Endothelial cell of umbilical vein (primary cell): ENCODE results near the gene MYLK. TPM values are rescaled to one million over a fixed set of nuclear protein-coding genes. Genes with fewer than 3 reads are reported as not detected.
A peak's percentile ranks its signal among the peaks of the same experiment; 100 is the strongest.

ENCODE experiments used
- BruUV-seq: library from RNA; stranded (reverse); fragments of 400-500 nt; replicated peaks from 2 replicates; lab custom pipeline; 2021; lab: Mats Ljungman, UMichigan
- CTCF ChIA-PET: fragments of 300-600, 350-600 bp; sonication (Branson Sonifier 250); formaldehyde crosslinking; loops from one replicate; lab custom pipeline; 2021; ENCODE audit warnings: antibody characterized with exemption, inconsistent platforms; lab: Charles Lee
- POLR2A ChIA-PET: fragments of 300-600, 350-600 bp; sonication (Branson Sonifier 250); formaldehyde crosslinking; loops from one replicate; lab custom pipeline; 2021; ENCODE audit warnings: antibody characterized with exemption, inconsistent platforms; lab: Charles Lee
- DNase-seq: peaks from one replicate; pipeline ENCODE4 v3.0.0-alpha.2; 2011; ENCODE audit warnings: low read depth, low spot score
- FAIRE-seq: peaks from 2 replicates; lab custom pipeline; 2011; peaks lifted over from hg19 to GRCh38; lab: Jason Lieb, UNC
- H2AFZ ChIP-seq: 2 replicates; pipeline ENCODE4 v1.6.0; 2012; ENCODE audit warnings: low read depth, low read length, control low read depth, inconsistent platforms
- H3K27ac ChIP-seq: 2 replicates; pipeline ENCODE4 v1.5.1; 2011; ENCODE audit warnings: low read depth, mild to moderate bottlenecking, control low read depth, low read length, moderate library complexity; ENCODE audit not compliant: insufficient read depth
- H3K27me3 ChIP-seq, 2 experiments: 2 replicates each; pipeline versions ENCODE4 v1.6.0 to v1.6.1; 2011; ENCODE audit warnings: low read length in 2 of 2, mixed read lengths in 1 of 2; ENCODE audit not compliant: control insufficient read depth in 2 of 2, insufficient read depth in 2 of 2
- H3K36me3 ChIP-seq, 2 experiments: 2 replicates in 1 of 2; 3 replicates in 1 of 2; pipeline ENCODE4 v1.5.1; 2011; ENCODE audit warnings: low read length in 2 of 2, mild to moderate bottlenecking in 1 of 2, moderate library complexity in 1 of 2; ENCODE audit not compliant: control insufficient read depth in 2 of 2, insufficient read depth in 2 of 2; ENCODE audit errors: extremely low read depth in 1 of 2
- H3K4me1 ChIP-seq: 3 replicates; pipeline ENCODE4 v1.5.1; 2011; ENCODE audit warnings: mild to moderate bottlenecking, low read length; ENCODE audit not compliant: control insufficient read depth, insufficient read depth; ENCODE audit errors: extremely low read depth
- H3K4me2 ChIP-seq: 2 replicates; pipeline ENCODE4 v1.6.1; 2011; ENCODE audit warnings: low read length, control low read depth, mixed read lengths; ENCODE audit not compliant: insufficient read depth
- H3K4me3 ChIP-seq, 3 experiments: fragments of 200-600 bp in 1 of 3; sonication (generic), shearing (Covaris generic) in 1 of 3; replicated peaks in 1 of 3; 2 replicates each; pipeline ENCODE4 v1.5.1; 2011 to 2016; ENCODE audit warnings: control low read depth in 3 of 3, low read length in 3 of 3, mild to moderate bottlenecking in 2 of 3, inconsistent platforms in 1 of 3, low read depth in 1 of 3, moderate library complexity in 1 of 3; ENCODE audit not compliant: insufficient read depth in 1 of 3
- H3K79me2 ChIP-seq: 2 replicates; pipeline ENCODE4 v1.6.0; 2012; ENCODE audit warnings: low read length, inconsistent platforms; ENCODE audit not compliant: control insufficient read depth, insufficient read depth
- H3K9ac ChIP-seq: replicated peaks from 2 replicates; pipeline ENCODE3; 2011; ENCODE audit warnings: low read length, control low read depth; ENCODE audit not compliant: insufficient read depth; ENCODE audit errors: extremely low read depth
- H3K9me1 ChIP-seq: replicated peaks from 3 replicates; pipeline ENCODE4 v1.6.0; 2011; ENCODE audit warnings: mild to moderate bottlenecking, low read length; ENCODE audit not compliant: control insufficient read depth, insufficient read depth; ENCODE audit errors: extremely low read depth
- H3K9me3 ChIP-seq: replicated peaks from 2 replicates; pipeline ENCODE4 v1.5.1; 2012; ENCODE audit warnings: low read length, inconsistent platforms; ENCODE audit not compliant: control insufficient read depth, insufficient read depth
- H4K20me1 ChIP-seq: replicated peaks from 2 replicates; pipeline ENCODE3; 2011; ENCODE audit warnings: mild to moderate bottlenecking, low read length; ENCODE audit not compliant: control insufficient read depth, insufficient read depth; ENCODE audit errors: extremely low read depth
- CTCF ChIP-seq, 2 donors: IDR thresholded peaks; 1 replicate in 1 of 2; 2 replicates in 1 of 2; pipeline ENCODE4 v1.5.1; 2011; ENCODE audit warnings: low read length in 2 of 2, mild to moderate bottlenecking in 2 of 2, moderate library complexity in 2 of 2, control low read depth in 1 of 2, inconsistent platforms in 1 of 2, low read depth in 1 of 2; ENCODE audit not compliant: insufficient read depth in 1 of 2; ENCODE audit errors: extremely low read depth in 1 of 2
- EZH2 ChIP-seq: IDR thresholded peaks from 2 replicates; pipeline ENCODE4 v1.6.1; 2012; ENCODE audit warnings: borderline replicate concordance, low read depth, mild to moderate bottlenecking, moderate library complexity, low read length, inconsistent platforms; ENCODE audit not compliant: severe bottlenecking
- FOS ChIP-seq: IDR thresholded peaks from 2 replicates; pipeline ENCODE4 v1.6.1; 2011; ENCODE audit warnings: mild to moderate bottlenecking, low read length, moderate library complexity, borderline replicate concordance; ENCODE audit not compliant: insufficient read depth
- GATA2 ChIP-seq: IDR thresholded peaks from 2 replicates; pipeline ENCODE4 v1.7.0; 2011; ENCODE audit warnings: low read depth, mild to moderate bottlenecking, moderate library complexity, mixed read lengths, low read length; ENCODE audit not compliant: insufficient read length, insufficient read depth
- JUN ChIP-seq: IDR thresholded peaks from 2 replicates; pipeline ENCODE4 v1.6.1; 2011; ENCODE audit warnings: borderline replicate concordance, low read depth; ENCODE audit not compliant: insufficient read length, insufficient read depth
- MYC ChIP-seq: IDR thresholded peaks from one replicate; pipeline ENCODE4 v1.6.1; 2011; ENCODE audit warnings: mild to moderate bottlenecking, low read depth, low read length
- POLR2A ChIP-seq: IDR thresholded peaks from 2 replicates; pipeline ENCODE4 v1.6.1; 2012; ENCODE audit warnings: low read depth, mild to moderate bottlenecking, control low read depth, low read length
- POLR2AphosphoS5 ChIP-seq: IDR thresholded peaks from 2 replicates; pipeline ENCODE4 v1.6.1; 2012; ENCODE audit warnings: low read depth, mild to moderate bottlenecking, control low read depth, low read length, moderate library complexity; ENCODE audit not compliant: insufficient read depth
- dilution Hi-C: fragments of 300-500 bp; cut with MboI; formaldehyde crosslinking; loops from one replicate; pipeline ENCODE4 v1.15.0; 2019; ENCODE audit warnings: low sequenced_read_pairs; ENCODE audit not compliant: extremely low pct_ligation_motif_present
- intact Hi-C: fragments of 100-400 bp; cut with micrococcal nuclease; formaldehyde crosslinking; loops from one replicate; pipeline ENCODE4 v1.10.0; 2022
- polyA plus RNA-seq, 4 experiments: library from polyadenylated mRNA; depleted of rRNA in 3 of 4; stranded (reverse) in 3 of 4; unstranded in 1 of 4; fragments of >200 nt; gene quantifications; 2 replicates each; pipeline versions ENCODE4 v1.2.1 to v1.2.3, GENCODE V29; 2011 to 2012; ENCODE audit warnings: missing spikeins in 1 of 4
- total RNA-seq: library from RNA; stranded (reverse); gene quantifications from 2 replicates; pipeline ENCODE4 v1.2.3, GENCODE V29; 2021

MYLK gene
- total and polyA plus RNA-seq, 2 donors (not counting 3 experiments of a cell fraction or from before 2014, with no cell fraction given) = 10.0 to 22.2 TPM

- no peaks in the 10 kb centered on the region for H4K20me1 ChIP-seq
- BruUV-seq = no TSS peak
- no peaks in the 10 kb centered on the region for H3K36me3 ChIP-seq
- H3K9ac ChIP-seq = no peak overlapping the region
- no peak overlapping the region for H2AFZ ChIP-seq
- dilution Hi-C loops (no loop called here), intact Hi-C loops (no loop called here)
- ChIA-PET POLR2A (no interaction called here), CTCF (interaction anchor here (1.2 to 2.4 kb wide), 6 partner anchors 10 to 35 kb away, joined by 3 to 23 read pairs (median 4); no protein-coding TSS in a partner anchor)
- H3K9me1 ChIP-seq = no peaks in the 10 kb centered on the region
- H3K4me2 ChIP-seq = peak overlapping the region; percentile 64
- H3K27ac ChIP-seq = no peak overlapping the region
- peaks cover 0 to 3% of the 10 kb centered on the region in 2 experiments for H3K27me3 ChIP-seq
- no peaks in the 10 kb centered on the region for H3K79me2 ChIP-seq
- DNase-seq = peak; percentile 92
- H3K9me3 ChIP-seq = no peaks in the 10 kb centered on the region
- H3K4me3 ChIP-seq = no peak overlapping the region
- no peak for TF ChIP-seq POLR2A
- peak; percentile 23 for TF ChIP-seq POLR2AphosphoS5
- peak; percentile 76 for TF ChIP-seq FOS
- TF ChIP-seq CTCF (IDR thresholded peaks at IDR 0.05; ENCODE audit: extremely low read depth in 1 of 2, insufficient read depth in 1 of 2, low read depth in 1 of 2, low read length in 2 of 2) = no peak
- TF ChIP-seq EZH2 = no peak
- TF ChIP-seq JUN = peak; percentile 81
- TF ChIP-seq GATA2 = peak; percentile 76
- no peak for TF ChIP-seq MYC
- FAIRE-seq = peak; percentile 95
- H3K4me1 ChIP-seq = peaks cover 20% of the 10 kb centered on the region
Observed at GRCh38 chr3:123667784-123668183, 216.3 kb downstream of the MYLK start.
